Heart right ventricle (tissue), 16 donors: ENCODE data around the gene TGFBRAP1. TPM values are rescaled to one million over a fixed set of nuclear protein-coding genes. Genes with fewer than 3 reads are reported as not detected.

Experiments
- ATAC-seq, 8 donors: fragments of 200-7000 bp; cut with Tn5 transposase; one replicate each; pipeline ENCODE4 v1.9.1; 2020; ENCODE audit warnings: mild to moderate bottlenecking in 8 of 8, moderate library complexity in 8 of 8, moderate number of reproducible peaks in 1 of 8
- DNase-seq, 2 donors: peaks; one replicate each; pipeline ENCODE4 v3.0.0-alpha.2; 2020
- H3K27ac ChIP-seq, 10 donors: fragments of 200-600 bp; sonication (generic) in 2 of 10; one replicate each; pipeline versions ENCODE4 v1.5.0 to v1.8.0; 2020 to 2022; ENCODE audit warnings: mild to moderate bottlenecking in 3 of 10
- H3K27me3 ChIP-seq, 7 donors: fragments of 200-600 bp; one replicate each; pipeline ENCODE4 v1.8.0; 2021 to 2022; ENCODE audit warnings: mild to moderate bottlenecking in 2 of 7
- H3K36me3 ChIP-seq, 9 donors: fragments of 200-600 bp; sonication (generic) in 1 of 9; one replicate each; pipeline versions ENCODE4 v1.5.0 to v1.8.0; 2020 to 2022; ENCODE audit warnings: mild to moderate bottlenecking in 2 of 9
- H3K4me1 ChIP-seq, 9 donors: fragments of 200-600 bp; sonication (generic) in 1 of 9; one replicate each; pipeline versions ENCODE4 v1.5.0 to v1.8.0; 2020 to 2022; ENCODE audit warnings: mild to moderate bottlenecking in 4 of 9
- H3K4me3 ChIP-seq, 10 donors: fragments of 200-600 bp; sonication (generic) in 2 of 10; one replicate each; pipeline versions ENCODE4 v1.5.0 to v1.8.0; 2020 to 2022; ENCODE audit warnings: mild to moderate bottlenecking in 7 of 10, moderate library complexity in 2 of 10
- H3K9me3 ChIP-seq, 11 donors: fragments of 200-600 bp in 10 of 11; sonication (generic) in 2 of 11; one replicate each; pipeline versions ENCODE4 v1.5.0 to v1.8.0; 2013 to 2022; ENCODE audit warnings: mild to moderate bottlenecking in 2 of 11, control low read depth in 1 of 11, moderate library complexity in 1 of 11
- CTCF ChIP-seq, 9 donors: fragments of 200-600 bp; sonication (generic) in 2 of 9; IDR thresholded peaks; one replicate each; pipeline versions ENCODE4 v1.5.0 to v1.8.0; 2021 to 2022; ENCODE audit warnings: antibody characterized with exemption in 9 of 9, mild to moderate bottlenecking in 5 of 9, moderate library complexity in 1 of 9
- WGBS, 2 donors: extraction: QIAGEN DNeasy Blood & Tissue Kit; methylation state at CpG; one replicate each; pipeline ENCODE4 v1.1.7; 2013; ENCODE audit warnings: inconsistent platforms in 1 of 2; 5-methylcytosine and 5-hydroxymethylcytosine counted together
- intact Hi-C, 10 donors: fragments of 100-400 bp; cut with DNase I; formaldehyde crosslinking; loops; one replicate each; pipeline versions ENCODE4 v1.11.1 to v1.14.2; 2022
- polyA plus RNA-seq, 2 donors: library from polyadenylated mRNA; stranded (reverse); fragments of 200-250 nt; gene quantifications; one replicate each; pipeline ENCODE4 v1.2.3, GENCODE V29; 2013
- total RNA-seq, 10 donors: library from RNA; stranded (reverse); fragmentation: NEBNext Ultra II Directional in 3 of 10; extraction: Animal tissue kit (Norgen Biotek cat#: 25700) in 3 of 10; gene quantifications; one replicate each; pipeline versions ENCODE4 v1.2.1 to v1.2.4, GENCODE V29; 2021 to 2023
- donor health status: Arrhythmogenic right ventricular cardiomyopathy.
- donor health status: ischemic (EF 13 %, LVEDD 7.1; RV severe dilation, severe dysfunction).
- donor health status: healthy with polysubstance abuse.
- donor health status: DM: no; HTN: yes; CAD: no.
- donor health status: DM: no; HTN: no; CAD: no.
- donor health status: ischemic (EF 25% LVEDD 6.9; RV normal size, moderate dysfunction).
- donor health status: ischemic (EF 25% LVEDD 5.7; RV mildly dilated, moderate dysfunction).
- donor health status: healthy.
- donor health status: DM: yes; HTN: yes; CAD: no.
- donor health status: Ischemic cardiomyopathy.
- donor health status: ischemic (EF 35%, LVEDD 5.7; RV mildly dilated, moderate dysfunction).
- donor health status: nonischemic (EF 11% LVEDD 7.7; RV severe dilation, severe dysfunction).
- donor health status: DM: yes; HTN: yes; CAD: no.
- donor health status: PGD.
- donor health status: ischemic (EF 29% LVEDD 5.4; RV normal size, mild dysfunction).
- donor health status: nonischemic (EF 23%, LVEDD 6.1; RV moderate dilation, normal function).

Gene TGFBRAP1
- total and polyA plus RNA-seq, 12 donors: 2.1 to 12.7 (median 10.4) TPM

GRCh38 chr2:105357122-105357521 is 27.6 kb upstream of the TGFBRAP1 start:
- Histone ChIP-seq H3K27me3 (no peaks in the 10 kb centered on the region), H3K36me3 (peaks cover 0 to 94% (median 30%) of the 10 kb centered on the region in 9 donors), H3K4me3 (no peak overlapping the region), H3K9me3 (peaks cover 0 to 25% (median 9%) of the 10 kb centered on the region in 11 donors), H3K4me1 (peaks cover 0 to 14% (median 3%) of the 10 kb centered on the region in 9 donors), H3K27ac (no peak overlapping the region)
- no peak for TF ChIP-seq CTCF (IDR thresholded peaks at IDR 0.05)
- WGBS, 2 donors: 85 to 94% methylated on average over 1 of the region's 1 CpG
- DNase-seq (no peak), ATAC-seq (no peak)
- intact Hi-C loops: no loop called here

- TF ChIP-seq CTCF (IDR thresholded peaks at IDR 0.05): peak in 7 of 9 donors; percentile 35 to 61 (median 51)
- intact Hi-C loops: loop anchor here in 6 of 10 donors (1.0 to 10.0 kb wide), 5 partner anchors 176 to 200 kb away; no protein-coding TSS in a partner anchor
- Histone ChIP-seq H3K36me3 (peaks cover 2 to 100% (median 54%) of the 10 kb centered on the region in 9 donors), H3K27ac (no peak overlapping the region), H3K9me3 (no peaks in the 10 kb centered on the region), H3K4me1 (peaks cover 0 to 3% (median 0%) of the 10 kb centered on the region in 9 donors), H3K27me3 (no peaks in the 10 kb centered on the region), H3K4me3 (no peak overlapping the region)
- ATAC-seq (peak in 5 of 8 donors; percentile 6 to 53 (median 47)), DNase-seq (no peak)
- 73 to 85% methylated on average over 4 of the region's 4 CpGs for WGBS, 2 donors
Measured at GRCh38 chr2:105344704-105345345, 15.3 kb upstream of the TGFBRAP1 start.

- Histone ChIP-seq H3K27ac (no peak overlapping the region), H3K4me1 (peaks cover 2 to 31% (median 25%) of the 10 kb centered on the region in 9 donors), H3K4me3 (no peak overlapping the region), H3K27me3 (no peaks in the 10 kb centered on the region), H3K36me3 (peaks cover 0 to 59% (median 40%) of the 10 kb centered on the region in 9 donors), H3K9me3 (no peaks in the 10 kb centered on the region)
- no peak for TF ChIP-seq CTCF (IDR thresholded peaks at IDR 0.05)
- intact Hi-C loops: no loop called here
- WGBS, 2 donors: 85 to 88% methylated on average over 4 of the region's 4 CpGs
- DNase-seq (no peak), ATAC-seq (no peak)
Measured at GRCh38 chr2:105339414-105339813, 9.9 kb upstream of the TGFBRAP1 start.

GRCh38 chr2:105338020-105338385 is 8.5 kb upstream of the TGFBRAP1 start:
- no peak for TF ChIP-seq CTCF (IDR thresholded peaks at IDR 0.05)
- peaks cover 0 to 51% (median 27%) of the 10 kb centered on the region in 9 donors for H3K36me3 ChIP-seq
- H3K9me3 ChIP-seq: no peaks in the 10 kb centered on the region
- peak in 7 of 8 donors; percentile 2 to 39 (median 14) for ATAC-seq
- peak overlapping the region; percentile 59 to 94 (median 85) for H3K4me3 ChIP-seq
- no peaks in the 10 kb centered on the region for H3K27me3 ChIP-seq
- DNase-seq: no peak
- WGBS, 2 donors: 8 to 9% methylated on average over 5 of the region's 5 CpGs
- intact Hi-C loops: no loop called here
- H3K4me1 ChIP-seq: peaks cover 2 to 31% (median 25%) of the 10 kb centered on the region in 9 donors
- H3K27ac ChIP-seq: peak overlapping the region; percentile 77 to 98 (median 94)
